ENCODE data around the gene RASGEF1C.
"Not testable (repeated sequence)": the region's sequence is repeated elsewhere in the genome, so short reads cannot be mapped to it uniquely, and the experiment has no call there.

Gene RASGEF1C

DNA sequence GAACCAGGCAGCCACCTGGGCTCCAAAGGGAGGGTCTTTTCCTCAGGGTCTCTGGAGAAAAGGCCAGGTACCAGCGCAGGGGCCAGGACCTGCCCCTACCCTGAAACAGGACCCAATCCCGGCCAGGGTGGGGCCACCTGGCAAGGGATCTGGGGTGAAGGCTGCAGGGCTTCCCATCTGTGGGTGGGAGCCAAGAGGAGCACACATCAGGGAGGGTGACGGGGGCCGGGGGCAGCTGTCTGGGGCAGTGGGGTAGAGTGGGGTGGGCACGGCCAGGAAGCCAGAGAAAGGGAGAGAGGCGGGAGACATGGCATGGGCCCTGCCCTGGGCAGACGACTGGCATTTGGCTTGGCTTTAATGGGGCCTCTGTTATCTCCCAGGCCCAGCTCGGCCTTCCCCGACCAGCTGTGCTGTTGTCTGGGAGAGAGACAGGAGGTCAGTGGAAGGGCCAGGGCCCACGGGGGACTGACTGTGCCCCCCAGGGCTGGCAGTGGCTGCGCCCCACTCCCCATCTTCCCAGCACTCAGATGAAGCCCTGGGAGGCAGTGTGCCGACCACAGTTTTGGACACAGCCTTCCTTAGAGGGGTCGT lies 80.2 kb downstream of the RASGEF1C start:
- Histone ChIP-seq H3K27ac (no peak overlapping the region), H3K4me3 (no peak overlapping the region), H3K36me3 (ENCODE audit: insufficient read depth, low read length) (no peaks in the 10 kb centered on the region), H3K9ac (ENCODE audit: insufficient read length) (no peak overlapping the region), H3K9me3 (ENCODE audit: low read depth, low read length) (no peaks in the 10 kb centered on the region)
- no peak for DNase-seq (ENCODE audit: low read depth, low spot score)
- TF ChIP-seq EZH2 (IDR thresholded peaks at IDR 0.05): no peak
- TF ChIP-seq FOXP2 (optimal IDR thresholded peaks at IDR 0.05; ENCODE audit: control extremely low read depth, extremely low read length, insufficient read depth): no peak

DNA sequence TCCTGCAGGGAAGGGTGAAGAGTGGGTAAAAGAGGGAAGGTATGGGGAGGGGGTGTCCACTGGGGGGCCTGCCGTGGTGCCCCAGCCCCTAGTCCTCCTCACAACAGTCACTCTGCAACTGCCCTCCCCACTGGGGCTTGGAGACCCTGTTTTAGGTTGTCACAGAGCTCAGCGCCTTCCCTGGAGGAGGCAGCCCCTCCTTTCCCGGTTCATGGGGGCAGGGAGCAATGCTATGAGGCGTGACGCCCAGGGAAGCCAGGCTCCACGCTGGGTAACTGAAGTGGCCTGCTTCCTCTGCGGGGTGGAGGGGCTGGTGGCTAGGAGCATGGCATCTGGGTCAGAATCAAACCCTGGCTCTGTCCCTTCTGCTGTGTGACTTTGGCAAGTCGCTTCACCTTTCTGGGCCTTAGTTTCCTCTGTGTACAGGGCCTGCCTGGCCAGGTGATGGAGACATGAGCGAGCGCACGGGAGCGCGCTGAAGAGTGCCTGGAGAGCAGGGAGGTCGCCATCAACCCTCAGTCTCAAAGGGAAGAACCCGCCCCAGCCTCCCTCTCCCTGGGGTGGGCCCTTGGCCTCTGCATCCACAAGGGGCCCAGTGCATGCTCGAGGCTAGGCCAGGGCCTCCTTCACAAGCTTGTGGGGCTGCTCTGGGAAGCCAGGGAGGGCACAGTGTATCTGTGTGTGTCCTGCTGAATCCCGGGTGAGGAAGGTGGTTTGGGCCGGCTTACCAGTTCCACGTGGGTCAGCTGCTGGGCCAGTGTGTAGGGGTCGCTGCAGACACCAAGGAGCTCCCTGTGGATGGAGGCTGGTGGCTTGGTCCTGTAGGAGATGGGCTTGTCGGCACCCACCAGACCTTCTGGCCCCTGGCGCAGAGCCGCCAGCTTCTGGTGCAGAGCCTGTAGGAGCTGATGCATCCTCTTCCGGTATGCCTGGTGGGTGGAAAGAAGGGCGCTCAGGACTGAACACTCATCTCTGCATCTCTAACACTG lies 81.0 kb downstream of the RASGEF1C start:
- H3K9me3 ChIP-seq (ENCODE audit: low read depth, low read length): no peaks in the 10 kb centered on the region
- H3K9ac ChIP-seq (ENCODE audit: insufficient read length): no peak overlapping the region
- TF ChIP-seq EZH2 (IDR thresholded peaks at IDR 0.05) (no peak), FOXP2 (optimal IDR thresholded peaks at IDR 0.05; ENCODE audit: control extremely low read depth, extremely low read length, insufficient read depth) (no peak), POLR2AphosphoS5 (IDR thresholded peaks at IDR 0.05; ENCODE audit: borderline replicate concordance, low read depth, low read length) (no peak)
- no peaks in the 10 kb centered on the region for H3K36me3 ChIP-seq (ENCODE audit: insufficient read depth, low read length)
- no peak overlapping the region for H3K27ac ChIP-seq
- H3K4me3 ChIP-seq: no peak overlapping the region
- no peak for DNase-seq (ENCODE audit: low read depth, low spot score)

DNA sequence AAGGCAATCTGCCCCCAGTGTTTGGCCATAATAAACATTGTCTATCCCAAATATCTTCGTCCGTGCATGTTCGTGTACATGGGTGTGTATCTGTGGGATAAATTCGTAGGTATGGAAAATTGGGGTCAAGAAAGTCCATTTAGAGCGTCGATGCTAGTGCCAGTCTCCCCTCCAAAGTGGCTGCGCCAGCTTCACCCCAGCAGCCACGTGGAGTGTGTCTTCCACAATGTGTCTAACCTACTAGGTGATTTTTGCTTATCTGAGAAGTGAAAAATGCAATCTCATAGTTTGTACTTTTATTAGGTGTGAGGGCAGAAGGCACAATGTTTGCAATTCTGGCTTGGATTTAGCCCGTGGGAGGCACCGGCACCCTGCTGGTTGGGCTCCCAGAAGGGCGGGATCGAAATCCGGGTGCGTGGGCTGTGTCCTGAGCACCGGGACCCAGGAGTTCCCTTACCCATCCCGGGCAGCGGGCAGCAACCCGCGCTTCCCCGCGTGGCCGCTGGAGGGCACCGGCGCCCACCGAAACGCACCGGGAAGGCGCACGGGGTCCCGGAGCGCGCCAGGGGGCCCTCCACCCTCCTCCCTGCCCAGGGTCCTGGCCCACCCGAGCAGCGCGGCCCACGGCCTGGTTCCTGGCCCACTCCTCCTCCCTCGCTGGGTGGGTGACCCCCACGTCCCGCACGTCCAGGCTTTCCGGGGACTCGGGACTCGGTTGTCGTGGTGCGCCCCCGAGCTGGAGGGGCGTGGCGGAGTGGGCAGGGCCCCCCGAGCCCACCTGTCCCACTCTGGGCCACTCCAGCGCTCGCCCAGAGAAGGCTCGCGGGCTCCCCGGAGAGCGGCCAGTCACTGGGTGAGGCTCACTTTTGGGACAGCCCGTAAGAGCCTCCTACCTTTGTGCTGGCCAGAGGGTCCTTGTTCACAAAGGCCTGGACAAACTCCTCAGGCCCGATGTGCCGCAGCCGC lies 82.0 kb downstream of the RASGEF1C start:
- DNase-seq (ENCODE audit: low read depth, low spot score): no peak
- TF ChIP-seq POLR2AphosphoS5 (IDR thresholded peaks at IDR 0.05; ENCODE audit: borderline replicate concordance, low read depth, low read length): no peak
- no peak for TF ChIP-seq EZH2 (IDR thresholded peaks at IDR 0.05)
- TF ChIP-seq FOXP2 (optimal IDR thresholded peaks at IDR 0.05; ENCODE audit: control extremely low read depth, extremely low read length, insufficient read depth): no peak
- Histone ChIP-seq H3K9me3 (ENCODE audit: low read depth, low read length) (no peaks in the 10 kb centered on the region), H3K27ac (no peak overlapping the region), H3K36me3 (ENCODE audit: insufficient read depth, low read length) (no peaks in the 10 kb centered on the region), H3K4me3 (0 out of 2 replicates have a peak overlapping the region, but pooled peaks have one; percentile 7), H3K9ac (ENCODE audit: insufficient read length) (no peak overlapping the region)

DNA sequence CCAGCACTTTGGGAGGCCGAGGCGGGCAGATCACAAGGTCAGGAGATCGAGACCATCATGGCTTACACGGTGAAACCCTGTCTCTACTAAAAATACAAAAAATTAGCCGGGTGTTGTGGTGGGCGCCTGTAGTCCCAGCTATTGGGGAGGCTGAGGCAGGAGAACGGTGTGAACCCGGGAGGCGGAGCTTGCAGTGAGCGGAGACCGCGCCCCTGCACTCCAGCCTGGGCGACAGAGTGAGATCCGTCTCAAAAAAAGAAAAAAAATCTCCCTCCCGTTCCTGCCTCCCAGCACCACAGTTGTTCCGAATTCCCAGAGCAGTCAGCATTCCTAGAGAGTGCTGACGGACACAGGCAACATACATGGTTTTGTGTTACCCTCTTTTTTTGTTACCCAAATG lies 82.9 kb downstream of the RASGEF1C start:
- not testable (repeated sequence) for H3K27ac ChIP-seq; H3K9ac ChIP-seq (ENCODE audit: insufficient read length); H3K9me3 ChIP-seq (ENCODE audit: low read depth, low read length); DNase-seq (ENCODE audit: low read depth, low spot score); H3K4me3 ChIP-seq; H3K36me3 ChIP-seq (ENCODE audit: insufficient read depth, low read length)

DNA sequence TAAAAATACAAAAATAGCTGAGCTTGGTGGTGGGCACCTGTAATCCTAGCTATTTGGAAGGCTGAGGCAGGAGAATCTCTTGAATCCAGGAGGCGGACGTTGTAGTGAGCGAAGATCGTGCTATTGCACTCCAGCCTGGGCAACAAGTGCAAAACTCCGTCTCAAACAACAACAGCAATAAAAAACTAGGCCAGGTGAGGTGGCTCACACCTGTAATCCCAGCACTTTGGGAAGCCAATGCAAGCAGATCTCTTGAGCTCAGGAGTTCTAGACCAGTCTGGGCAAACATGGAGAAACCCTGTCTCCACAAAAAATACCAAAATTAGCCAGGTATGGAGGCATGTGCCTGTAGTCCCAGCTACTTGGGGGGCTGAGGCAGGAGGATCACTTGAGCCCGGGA lies 84.3 kb downstream of the RASGEF1C start:
- not testable (repeated sequence) for H3K9me3 ChIP-seq (ENCODE audit: low read depth, low read length); H3K9ac ChIP-seq (ENCODE audit: insufficient read length); DNase-seq (ENCODE audit: low read depth, low spot score); H3K4me3 ChIP-seq; H3K27ac ChIP-seq; H3K36me3 ChIP-seq (ENCODE audit: insufficient read depth, low read length)

DNA sequence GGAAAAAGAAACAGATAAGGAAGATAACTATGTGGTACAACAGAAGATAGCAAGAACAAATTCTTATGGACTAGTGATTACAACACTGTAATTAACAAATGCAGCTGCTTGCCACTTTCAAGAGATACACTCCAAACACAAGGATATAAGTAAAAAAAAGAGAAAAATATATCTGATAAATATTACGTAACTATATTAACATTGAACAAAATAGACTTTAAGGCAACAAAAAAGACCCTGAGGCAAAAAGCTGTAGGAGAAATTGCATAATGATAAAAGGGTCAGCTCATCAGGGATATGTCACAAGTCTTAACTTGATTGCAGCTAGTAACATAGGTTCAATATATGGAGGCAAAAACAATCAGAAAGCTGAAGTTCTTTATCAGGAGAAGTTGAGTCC lies 86.1 kb downstream of the RASGEF1C start:
- no peak overlapping the region for H3K27ac ChIP-seq
- no peaks in the 10 kb centered on the region for H3K36me3 ChIP-seq (ENCODE audit: insufficient read depth, low read length)
- no peak overlapping the region for H3K9ac ChIP-seq (ENCODE audit: insufficient read length)
- TF ChIP-seq EZH2 (IDR thresholded peaks at IDR 0.05) (no peak), FOXP2 (optimal IDR thresholded peaks at IDR 0.05; ENCODE audit: control extremely low read depth, extremely low read length, insufficient read depth) (no peak), POLR2AphosphoS5 (IDR thresholded peaks at IDR 0.05; ENCODE audit: borderline replicate concordance, low read depth, low read length) (no peak)
- H3K9me3 ChIP-seq (ENCODE audit: low read depth, low read length): no peaks in the 10 kb centered on the region
- DNase-seq (ENCODE audit: low read depth, low spot score): no peak
- no peak overlapping the region for H3K4me3 ChIP-seq

DNA sequence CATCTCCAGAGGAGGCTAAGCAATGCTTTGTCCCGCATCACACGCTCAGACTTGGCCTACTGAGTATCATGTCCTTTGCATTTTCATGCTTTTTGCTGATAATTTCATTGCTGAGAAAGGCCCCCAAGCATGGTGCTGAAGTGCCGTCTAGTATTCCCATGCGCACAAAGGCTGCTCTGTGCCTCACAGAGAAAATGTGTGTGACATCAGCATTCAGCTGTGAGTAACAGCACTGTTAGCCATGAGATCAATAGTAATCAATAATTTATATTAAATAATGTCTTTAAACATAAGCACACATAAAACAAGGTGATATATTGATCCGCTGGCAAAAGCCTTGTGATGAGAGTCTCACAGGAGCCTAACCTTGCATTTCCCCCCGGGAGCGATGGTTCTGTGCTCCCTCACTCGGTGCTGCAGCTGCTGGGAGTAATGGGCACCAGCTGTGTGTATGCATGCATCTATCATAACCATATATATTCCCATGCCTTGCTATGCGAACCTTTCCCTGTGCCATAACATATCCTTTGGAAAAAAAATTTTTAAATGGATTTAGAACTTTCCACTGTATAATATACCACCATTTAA lies 87.1 kb downstream of the RASGEF1C start:
- no peak for TF ChIP-seq FOXP2 (optimal IDR thresholded peaks at IDR 0.05; ENCODE audit: control extremely low read depth, extremely low read length, insufficient read depth)
- no peak for TF ChIP-seq POLR2AphosphoS5 (IDR thresholded peaks at IDR 0.05; ENCODE audit: borderline replicate concordance, low read depth, low read length)
- no peak for TF ChIP-seq EZH2 (IDR thresholded peaks at IDR 0.05)
- no peaks in the 10 kb centered on the region for H3K9me3 ChIP-seq (ENCODE audit: low read depth, low read length)
- H3K36me3 ChIP-seq (ENCODE audit: insufficient read depth, low read length): no peaks in the 10 kb centered on the region
- DNase-seq (ENCODE audit: low read depth, low spot score): no peak
- H3K9ac ChIP-seq (ENCODE audit: insufficient read length): no peak overlapping the region
- H3K4me3 ChIP-seq: no peak overlapping the region
- no peak overlapping the region for H3K27ac ChIP-seq
